GM23248 (cell line): ENCODE results near the gene DAG1. TPM values are rescaled to one million over a fixed set of nuclear protein-coding genes. Genes with fewer than 3 reads are reported as not detected.
"Not testable (repeated sequence)": the region's sequence is repeated elsewhere in the genome, so short reads cannot be mapped to it uniquely, and the experiment has no call there.

Source experiments
- DNase-seq: peaks from one replicate; pipeline ENCODE4 v3.0.0-alpha.2; 2015
- H2AFZ ChIP-seq: fragments of 200-600 bp; sonication (generic); 2 replicates; pipeline ENCODE4 v1.6.1; 2016; ENCODE audit warnings: antibody characterized with exemption
- H3F3A ChIP-seq: fragments of 200-600 bp; sonication (generic); 2 replicates; pipeline ENCODE4 v1.6.1; 2016; ENCODE audit warnings: mild to moderate bottlenecking, antibody characterized with exemption, mixed run types; ENCODE audit not compliant: insufficient read depth
- H3K27ac ChIP-seq: fragments of 200-600 bp; sonication (generic); 2 replicates; pipeline ENCODE4 v1.5.1; 2016; ENCODE audit warnings: mild to moderate bottlenecking
- H3K27me3 ChIP-seq: fragments of 200-600 bp; sonication (generic); replicated peaks from 2 replicates; pipeline ENCODE4 v1.6.1; 2016; ENCODE audit warnings: mild to moderate bottlenecking; ENCODE audit not compliant: insufficient read depth
- H3K36me3 ChIP-seq: fragments of 200-600 bp; sonication (generic); 2 replicates; pipeline ENCODE4 v1.6.1; 2016; ENCODE audit warnings: low read depth, mild to moderate bottlenecking
- H3K4me1 ChIP-seq: fragments of 200-600 bp; sonication (generic); 2 replicates; pipeline ENCODE4 v1.6.1; 2016; ENCODE audit warnings: mild to moderate bottlenecking; ENCODE audit not compliant: insufficient read depth
- H3K4me2 ChIP-seq: fragments of 200-600 bp; sonication (generic); one replicate; pipeline ENCODE4 v1.6.1; 2016; ENCODE audit warnings: mild to moderate bottlenecking; ENCODE audit not compliant: unreplicated experiment
- H3K4me3 ChIP-seq: fragments of 200-600 bp; sonication (generic); 2 replicates; pipeline ENCODE4 v1.5.1; 2016; ENCODE audit warnings: mild to moderate bottlenecking
- H3K79me2 ChIP-seq: fragments of 200-600 bp; sonication (generic); 2 replicates; pipeline ENCODE4 v1.6.1; 2016; ENCODE audit warnings: mild to moderate bottlenecking; ENCODE audit not compliant: insufficient read depth
- H3K9ac ChIP-seq: fragments of 200-600 bp; sonication (generic); 2 replicates; pipeline ENCODE4 v1.6.1; 2016; ENCODE audit warnings: mild to moderate bottlenecking
- H3K9me2 ChIP-seq: fragments of 200-600 bp; sonication (generic); 2 replicates; pipeline ENCODE4 v1.6.1; 2016; ENCODE audit warnings: mixed run types, mild to moderate bottlenecking, moderate library complexity; ENCODE audit not compliant: insufficient read depth
- H3K9me3 ChIP-seq: fragments of 200-600 bp; sonication (generic); one replicate; pipeline ENCODE4 v1.6.1; 2017; ENCODE audit warnings: low read depth
- H4K20me1 ChIP-seq: fragments of 200-600 bp; sonication (generic); 2 replicates; pipeline ENCODE4 v1.6.0; 2016; ENCODE audit not compliant: insufficient read depth
- EZH2 ChIP-seq: fragments of 200-600 bp; sonication (generic); IDR thresholded peaks from 2 replicates; pipeline ENCODE4 v1.6.1; 2018; ENCODE audit warnings: antibody characterized with exemption, mild to moderate bottlenecking; ENCODE audit not compliant: insufficient read depth, poor library complexity, severe bottlenecking
- EZH2phosphoT487 ChIP-seq: fragments of 200-600 bp; sonication (generic); IDR thresholded peaks from 2 replicates; pipeline ENCODE4 v1.6.1; 2018; ENCODE audit warnings: antibody characterized with exemption, moderate library complexity, mild to moderate bottlenecking, low read depth; ENCODE audit not compliant: insufficient read depth
- WGBS, 2 experiments: methylation state at CpG; one replicate each; pipeline ENCODE4 v1.1.6; 2015 to 2017; ENCODE audit warnings: low lambda C conversion rate in 2 of 2, low coverage in 1 of 2; ENCODE audit errors: missing lambda C conversion rate in 2 of 2; 5-methylcytosine and 5-hydroxymethylcytosine counted together
- in situ Hi-C: fragments of 300-500 bp; cut with MboI; formaldehyde crosslinking; loops from 2 replicates; pipeline ENCODE4 v1.15.0; 2020
- polyA plus RNA-seq: library from polyadenylated mRNA; unstranded; fragments of >200 nt; fragmentation: Nextera tagmentation; extraction: Ambion mirVana; gene quantifications from 2 replicates; pipeline ENCODE4 v1.2.1, GENCODE V29; 2016
- total RNA-seq: library from RNA; depleted of rRNA; stranded (reverse); fragments of >200 nt; shearing (Covaris generic); gene quantifications from 2 replicates; pipeline ENCODE4 v1.2.3, GENCODE V29; 2014

DAG1 gene
- total and polyA plus RNA-seq, 2 experiments from 2014 or later: 43.0 to 90.2 TPM

DNA sequence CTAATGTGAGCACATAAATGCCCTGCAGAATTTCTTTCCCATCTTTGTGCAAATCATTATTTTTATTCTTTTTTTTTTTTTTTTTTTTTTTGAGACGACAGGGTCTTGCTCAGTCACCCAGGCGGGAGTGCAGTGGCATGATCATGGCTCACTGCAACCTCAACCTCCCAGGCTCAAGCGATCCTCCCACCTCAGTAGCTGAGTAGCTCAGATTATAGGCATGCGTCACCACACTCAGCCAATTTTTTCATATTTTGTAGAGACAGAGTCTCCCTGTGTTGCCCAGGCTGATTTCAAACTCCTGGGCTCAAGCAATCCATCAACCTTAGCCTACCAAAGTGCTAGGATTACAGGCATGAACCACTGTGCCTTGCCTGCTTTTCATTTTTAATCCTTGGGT, 22.9 kb downstream of the DAG1 start:
- no peak overlapping the region for H3K9ac ChIP-seq
- H3K79me2 ChIP-seq: peaks cover 30% of the 10 kb centered on the region
- in situ Hi-C loops: no loop called here
- DNase-seq: no peak
- no peaks in the 10 kb centered on the region for H4K20me1 ChIP-seq
- 0 out of 2 replicates have a peak, but pooled peaks cover 8% of the 10 kb centered on the region for H3K4me1 ChIP-seq
- H3K9me3 ChIP-seq: no peaks in the 10 kb centered on the region
- no peaks in the 10 kb centered on the region for H3K36me3 ChIP-seq
- TF ChIP-seq EZH2 (no peak), EZH2phosphoT487 (no peak)
- no peak overlapping the region for H2AFZ ChIP-seq
- H3K27ac ChIP-seq: no peak overlapping the region
- H3K9me2 ChIP-seq: no peaks in the 10 kb centered on the region
- H3K4me2 ChIP-seq: no peak overlapping the region
- WGBS, 2 experiments: 96 to 100% methylated on average over 3 to 4 of the region's 4 CpGs
- no peaks in the 10 kb centered on the region for H3K27me3 ChIP-seq
- no peak overlapping the region for H3K4me3 ChIP-seq
- no peaks in the 10 kb centered on the region for H3F3A ChIP-seq

DNA sequence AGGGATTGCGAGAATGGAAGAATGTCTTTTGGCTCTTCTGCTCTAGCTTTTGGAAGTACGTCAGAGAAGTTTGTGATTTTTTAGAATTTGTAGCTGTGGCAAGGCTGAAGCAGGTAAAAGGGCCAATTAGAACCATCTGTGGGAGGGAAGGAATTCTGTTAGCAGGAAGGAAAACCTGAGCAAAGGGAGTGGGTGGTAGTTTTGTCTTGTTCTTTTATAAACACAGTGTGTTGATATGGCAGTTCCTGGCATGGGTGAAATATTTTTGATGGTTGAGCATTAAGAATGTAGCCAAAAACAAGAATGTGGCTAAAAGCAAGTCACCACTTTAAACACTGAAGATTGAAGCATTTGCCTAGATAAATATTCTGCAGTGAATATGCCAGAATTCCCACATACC, 23.8 kb downstream of the DAG1 start:
- Histone ChIP-seq H3K4me3 (no peak overlapping the region), H3K27ac (no peak overlapping the region)

DNA sequence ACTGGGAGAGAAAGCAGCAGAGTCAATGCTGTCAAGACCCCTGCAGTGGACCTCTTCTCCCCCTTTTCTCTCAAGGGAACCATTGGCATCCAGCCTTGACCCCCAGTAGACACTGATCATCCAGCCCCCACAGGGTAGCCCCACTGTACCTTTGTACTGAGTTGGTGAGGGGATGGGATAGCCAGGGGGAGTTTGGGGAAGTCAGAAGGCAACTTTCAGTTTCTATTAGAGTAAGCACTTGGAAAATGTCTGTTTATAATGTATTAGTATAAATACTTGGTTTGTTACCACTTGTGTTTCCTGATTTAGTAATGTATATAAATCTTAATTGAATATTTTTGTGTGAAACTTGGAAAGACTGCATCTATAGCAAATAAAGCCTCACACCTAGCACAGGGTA, 25.0 kb downstream of the DAG1 start:
- TF ChIP-seq EZH2phosphoT487: no peak
- TF ChIP-seq EZH2: no peak
- Histone ChIP-seq H3K36me3 (no peaks in the 10 kb centered on the region), H3K9me2 (no peaks in the 10 kb centered on the region), H3K79me2 (peaks cover 26% of the 10 kb centered on the region), H2AFZ (no peak overlapping the region), H3K4me2 (no peak overlapping the region), H4K20me1 (no peaks in the 10 kb centered on the region), H3K9me3 (no peaks in the 10 kb centered on the region), H3K4me3 (no peak overlapping the region), H3K27ac (no peak overlapping the region), H3K9ac (no peak overlapping the region), H3K4me1 (peaks cover 10% of the 10 kb centered on the region; the same call in 1 of the 2 replicates), H3K27me3 (no peaks in the 10 kb centered on the region), H3F3A (peaks cover 2% of the 10 kb centered on the region)
- DNase-seq: no peak
- in situ Hi-C loops: no loop called here

More for the DNA sequence above, 23.8 kb downstream of the DAG1 start:
- Histone ChIP-seq H3K9ac (no peak overlapping the region), H3K9me3 (no peaks in the 10 kb centered on the region), H3K79me2 (peaks cover 26% of the 10 kb centered on the region), H3K36me3 (no peaks in the 10 kb centered on the region), H2AFZ (no peak overlapping the region), H4K20me1 (no peaks in the 10 kb centered on the region), H3K27me3 (no peaks in the 10 kb centered on the region), H3K4me2 (no peak overlapping the region), H3K9me2 (no peaks in the 10 kb centered on the region), H3K4me1 (0 out of 2 replicates have a peak, but pooled peaks cover 8% of the 10 kb centered on the region), H3F3A (no peaks in the 10 kb centered on the region)
- in situ Hi-C loops: no loop called here
- DNase-seq: peak; percentile 9
- TF ChIP-seq EZH2phosphoT487 (no peak), EZH2 (no peak)
- 85 to 87% methylated on average over 2 of the region's 2 CpGs for WGBS, 2 experiments

DNA sequence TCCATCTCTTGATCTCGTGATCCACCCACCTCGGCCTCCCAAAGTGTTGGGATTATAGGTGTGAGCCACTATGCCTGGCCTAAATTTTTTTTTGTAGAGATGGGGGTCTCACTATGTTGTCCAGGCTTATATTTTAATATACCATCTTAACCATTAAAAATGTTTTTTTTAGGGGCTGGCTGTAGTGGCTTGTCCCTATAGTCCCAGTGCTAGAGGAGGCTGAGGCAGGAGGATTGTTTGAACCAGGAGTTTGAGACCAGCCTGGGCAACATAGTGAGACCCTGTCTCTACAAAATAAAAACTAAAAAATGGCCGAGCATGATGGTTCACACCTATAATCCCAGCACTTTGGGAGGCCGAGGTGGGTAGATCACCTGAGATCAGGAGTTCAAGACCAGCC, 26.8 kb downstream of the DAG1 start:
- peaks cover 26% of the 10 kb centered on the region for H3K4me1 ChIP-seq
- 92 to 99% methylated on average over 4 of the region's 4 CpGs for WGBS, 2 experiments
- H3K79me2 ChIP-seq: peaks cover 22% of the 10 kb centered on the region

DNA sequence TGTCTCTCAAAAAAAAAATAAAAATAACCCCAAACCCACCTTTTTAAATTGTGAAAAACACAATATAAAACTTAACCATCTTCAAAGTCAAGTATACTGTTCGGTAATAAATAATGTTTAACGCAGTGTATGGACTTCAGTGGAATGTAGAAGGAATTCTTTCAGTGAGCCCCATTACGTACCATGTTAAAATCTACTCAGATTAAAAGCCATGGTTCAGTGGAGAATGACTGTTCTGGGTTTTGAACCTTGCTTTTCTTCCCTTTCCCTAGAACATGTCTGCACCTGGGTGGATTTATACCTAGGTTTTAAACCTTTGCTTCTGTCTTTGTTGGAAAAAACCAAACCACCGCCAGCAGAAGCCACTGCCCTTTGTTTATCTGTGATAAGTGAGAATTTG, 27.5 kb downstream of the DAG1 start:
- in situ Hi-C loops: no loop called here
- Histone ChIP-seq H3K27me3 (no peaks in the 10 kb centered on the region), H3K36me3 (no peaks in the 10 kb centered on the region), H3K9me3 (no peaks in the 10 kb centered on the region), H3K4me2 (no peak overlapping the region), H3K27ac (no peak overlapping the region), H4K20me1 (no peaks in the 10 kb centered on the region), H3K4me1 (peaks cover 27% of the 10 kb centered on the region), H3F3A (peaks cover 22% of the 10 kb centered on the region), H3K9me2 (no peaks in the 10 kb centered on the region), H3K4me3 (no peak overlapping the region), H3K9ac (no peak overlapping the region), H3K79me2 (peaks cover 28% of the 10 kb centered on the region), H2AFZ (no peak overlapping the region)
- WGBS, 2 experiments: 97 to 98% methylated on average over 4 of the region's 4 CpGs
- TF ChIP-seq EZH2 (no peak), EZH2phosphoT487 (no peak)
- no peak for DNase-seq

More for the DNA sequence above, 26.8 kb downstream of the DAG1 start:
- H2AFZ ChIP-seq, H3K4me2 ChIP-seq, DNase-seq, H3K36me3 ChIP-seq, H3K9me2 ChIP-seq, in situ Hi-C loops, H3K4me3 ChIP-seq, H3K9me3 ChIP-seq, H4K20me1 ChIP-seq, H3K27me3 ChIP-seq, H3K9ac ChIP-seq, H3K27ac ChIP-seq: not testable (repeated sequence)
- H3F3A ChIP-seq: peaks cover 18% of the 10 kb centered on the region
